H1 (cell line): ENCODE measurements around the gene ZBTB9. TPM values are rescaled to one million over a fixed set of nuclear protein-coding genes. Genes with fewer than 3 reads are reported as not detected.

Experiments used
- CTCF ChIP-seq, 3 experiments: IDR thresholded peaks; 1 replicate in 2 of 3; 2 replicates in 1 of 3; pipeline versions ENCODE4 v1.5.1 to v1.6.1; 2011; ENCODE audit warnings: low read length in 3 of 3, mild to moderate bottlenecking in 3 of 3, inconsistent platforms in 2 of 3, low read depth in 1 of 3, moderate library complexity in 1 of 3; ENCODE audit not compliant: insufficient read depth in 1 of 3; ENCODE audit errors: control extremely low read depth in 1 of 3
- EP300 ChIP-seq, 2 experiments: IDR thresholded peaks; 1 replicate in 1 of 2; 2 replicates in 1 of 2; pipeline ENCODE4 v1.6.1; 2011 to 2012; ENCODE audit warnings: low read depth in 2 of 2, low read length in 2 of 2, mild to moderate bottlenecking in 2 of 2, borderline replicate concordance in 1 of 2, inconsistent platforms in 1 of 2, moderate library complexity in 1 of 2
- HDAC2 ChIP-seq, 2 experiments: fragments of 300-600 bp in 1 of 2; sonication (generic) in 1 of 2; IDR thresholded peaks; 2 replicates each; pipeline ENCODE4 v1.6.1; 2011 to 2012; ENCODE audit warnings: low read depth in 2 of 2, low read length in 2 of 2, mild to moderate bottlenecking in 2 of 2, moderate library complexity in 2 of 2, borderline replicate concordance in 1 of 2, inconsistent platforms in 1 of 2
- POLR2AphosphoS5 ChIP-seq: IDR thresholded peaks from 2 replicates; pipeline ENCODE4 v1.6.1; 2011; ENCODE audit warnings: low read depth, low read length
- RFX5 ChIP-seq: IDR thresholded peaks from 2 replicates; pipeline ENCODE4 v1.6.1; 2011; ENCODE audit warnings: low read depth, low read length, improper control_type of control experiment, borderline replicate concordance
- ZNF274 ChIP-seq: IDR thresholded peaks from 2 replicates; pipeline ENCODE4 v1.7.0; 2012; ENCODE audit warnings: low read length, borderline replicate concordance; ENCODE audit errors: extremely low read depth
- polyA plus RNA-seq, 7 experiments: library from polyadenylated mRNA; depleted of rRNA in 3 of 7; stranded (reverse) in 5 of 7; unstranded in 2 of 7; fragments of >200 nt in 5 of 7; fragments of 200-250 nt in 2 of 7; gene quantifications; 1 replicate in 5 of 7; 2 replicates in 1 of 7; 4 replicates in 1 of 7; pipeline versions ENCODE4 v1.2.1 to v1.2.3, GENCODE V29; 2011 to 2013; ENCODE audit warnings: missing spikeins in 2 of 7, mixed read lengths in 2 of 7
- total RNA-seq: library from RNA; stranded (reverse); fragmentation: NEBNext Ultra II Directional; extraction: Animal tissue kit (Norgen Biotek cat#: 25700); gene quantifications from 2 replicates; pipeline ENCODE4 v1.2.1, GENCODE V29; 2021

The ZBTB9 gene
- total and polyA plus RNA-seq, 2 of the 8 experiments (the other 6 are each of a cell fraction or from before 2014, with no cell fraction given) = 16.9 to 20.2 TPM

GRCh38 chr6:33442283-33442682 lies 12.1 kb upstream of the ZBTB9 start (continued):
- TF ChIP-seq CTCF (IDR thresholded peaks at IDR 0.05; ENCODE audit: control extremely low read depth in 1 of 3, insufficient read depth in 1 of 3, low read depth in 1 of 3, low read length in 3 of 3) = no peak
- TF ChIP-seq RFX5 = no peak
- no peak; the same call in 1 of the 2 replicates for TF ChIP-seq POLR2AphosphoS5
- no peak for TF ChIP-seq EP300 (IDR thresholded peaks at IDR 0.05; ENCODE audit: borderline replicate concordance in 1 of 2, low read depth in 2 of 2, low read length in 2 of 2)
- no peak for TF ChIP-seq HDAC2 (IDR thresholded peaks at IDR 0.05; ENCODE audit: borderline replicate concordance in 1 of 2, low read depth in 2 of 2, low read length in 2 of 2)
- no peak for TF ChIP-seq ZNF274
